ENCODE results near the gene TECPR2.

TECPR2 gene

DNA sequence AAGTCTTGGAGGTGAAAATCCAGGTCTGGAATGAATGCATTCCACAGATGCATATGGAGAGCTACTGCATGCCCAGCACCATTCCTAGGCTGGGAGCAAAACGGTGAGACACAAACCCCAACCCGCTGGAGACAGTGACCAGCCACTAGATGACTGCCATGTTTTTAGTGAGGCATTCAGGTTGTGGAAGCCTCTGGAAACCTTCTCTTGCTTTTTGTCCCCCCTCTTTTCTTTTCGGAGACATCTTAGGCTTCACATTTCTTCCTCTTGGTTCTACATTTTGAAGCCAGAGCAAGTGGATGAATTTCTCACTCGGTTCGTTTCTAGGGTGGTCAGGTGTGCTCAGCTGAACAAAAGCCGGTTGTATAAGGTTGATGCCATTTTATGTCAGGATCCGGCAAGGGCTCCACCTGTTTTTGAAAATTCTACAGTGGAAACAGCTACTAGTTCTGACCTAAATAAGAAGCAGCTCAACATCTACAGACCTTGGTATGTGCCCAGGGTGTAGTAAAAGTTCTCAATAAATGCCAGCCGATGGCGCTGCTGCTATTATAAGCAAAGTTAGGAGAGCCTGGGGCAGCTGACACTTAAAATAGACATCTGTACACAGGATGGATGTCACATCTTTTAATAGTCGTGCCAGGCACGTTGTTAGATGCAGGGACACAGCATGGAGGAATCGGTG, 45.0 kb upstream of the TECPR2 start:
- TF ChIP-seq, protein P1, sequence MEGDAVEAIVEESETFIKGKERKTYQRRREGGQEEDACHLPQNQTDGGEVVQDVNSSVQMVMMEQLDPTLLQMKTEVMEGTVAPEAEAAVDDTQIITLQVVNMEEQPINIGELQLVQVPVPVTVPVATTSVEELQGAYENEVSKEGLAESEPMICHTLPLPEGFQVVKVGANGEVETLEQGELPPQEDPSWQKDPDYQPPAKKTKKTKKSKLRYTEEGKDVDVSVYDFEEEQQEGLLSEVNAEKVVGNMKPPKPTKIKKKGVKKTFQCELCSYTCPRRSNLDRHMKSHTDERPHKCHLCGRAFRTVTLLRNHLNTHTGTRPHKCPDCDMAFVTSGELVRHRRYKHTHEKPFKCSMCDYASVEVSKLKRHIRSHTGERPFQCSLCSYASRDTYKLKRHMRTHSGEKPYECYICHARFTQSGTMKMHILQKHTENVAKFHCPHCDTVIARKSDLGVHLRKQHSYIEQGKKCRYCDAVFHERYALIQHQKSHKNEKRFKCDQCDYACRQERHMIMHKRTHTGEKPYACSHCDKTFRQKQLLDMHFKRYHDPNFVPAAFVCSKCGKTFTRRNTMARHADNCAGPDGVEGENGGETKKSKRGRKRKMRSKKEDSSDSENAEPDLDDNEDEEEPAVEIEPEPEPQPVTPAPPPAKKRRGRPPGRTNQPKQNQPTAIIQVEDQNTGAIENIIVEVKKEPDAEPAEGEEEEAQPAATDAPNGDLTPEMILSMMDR (IDR thresholded peaks at IDR 0.05; ENCODE audit: borderline replicate concordance, insufficient read depth, low read depth, low read length), result no peak

DNA sequence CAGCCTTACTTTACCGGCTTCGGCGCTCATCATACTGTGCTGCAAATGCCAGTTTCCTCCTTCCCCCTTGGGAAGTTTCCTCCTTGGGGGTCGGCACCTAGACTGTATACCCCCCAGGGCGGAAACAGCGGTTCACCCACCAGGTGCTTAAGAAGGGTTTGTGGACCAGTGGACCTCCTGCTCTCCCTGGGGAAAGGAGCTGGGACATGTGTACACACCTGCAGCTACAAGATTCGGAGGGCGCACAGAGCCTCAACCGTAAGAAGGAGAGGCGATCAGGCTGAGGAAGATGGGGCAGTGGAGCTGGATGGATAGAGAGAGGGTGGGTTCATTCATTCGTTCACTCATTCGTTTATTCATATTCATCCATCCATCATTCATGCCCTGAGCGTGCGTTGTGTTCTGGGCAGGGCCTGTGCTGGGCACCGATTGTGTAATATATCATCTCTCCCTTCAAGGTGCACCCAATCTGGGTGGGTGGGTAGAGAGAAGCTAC, 43.9 kb upstream of the TECPR2 start:
- peak overlapping the region; percentile 90 for H3K4me3 ChIP-seq (ENCODE audit: low read depth, low read length)
- TF ChIP-seq, protein P1 (IDR thresholded peaks at IDR 0.05; ENCODE audit: borderline replicate concordance, insufficient read depth, low read depth, low read length), result no peak

More for the DNA sequence above, 45.0 kb upstream of the TECPR2 start:
- H3K4me3 ChIP-seq (ENCODE audit: low read depth, low read length), result peak overlapping the region; percentile 57

DNA sequence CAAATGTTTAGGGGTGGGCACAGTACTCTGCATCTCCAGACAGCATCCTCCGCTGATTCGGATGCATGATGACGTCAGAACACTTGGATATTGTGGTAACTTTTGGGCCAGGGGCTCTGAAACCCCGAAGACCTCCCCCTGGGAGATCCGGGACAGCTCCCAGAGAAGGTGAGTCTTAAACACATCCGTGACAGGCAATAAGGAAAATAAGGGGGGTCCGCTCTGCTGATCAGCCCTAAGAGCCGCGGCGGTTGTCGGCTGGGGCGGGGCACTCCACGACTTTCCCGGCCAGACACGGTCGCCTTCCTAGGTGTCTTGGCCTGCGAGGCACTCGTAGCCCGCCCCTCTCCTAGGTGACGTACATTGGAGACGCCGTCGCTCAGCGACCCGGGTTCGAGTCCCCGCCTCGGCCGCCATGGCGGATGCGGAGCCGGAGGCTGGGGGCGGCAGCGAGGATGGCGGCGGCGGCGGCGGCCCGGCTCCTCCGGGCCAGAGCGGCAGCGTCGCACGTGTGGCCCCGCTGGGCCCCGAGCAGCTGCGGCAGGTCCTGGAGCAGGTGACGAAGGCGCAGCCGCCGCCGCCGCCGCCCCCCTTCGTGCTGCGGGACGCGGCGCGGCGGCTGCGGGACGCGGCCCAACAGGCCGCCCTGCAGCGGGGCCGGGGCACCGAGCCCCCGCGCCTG, 43.2 kb upstream of the TECPR2 start, which contains the start of gene ZNF839:
ZNF839 (plus strand) TSS at position 396 of the 682 bp plus-strand sequence; CDS start at position 416, 20 bp downstream.
- TF ChIP-seq, protein P1 (IDR thresholded peaks at IDR 0.05; ENCODE audit: borderline replicate concordance, insufficient read depth, low read depth, low read length), result no peak

DNA sequence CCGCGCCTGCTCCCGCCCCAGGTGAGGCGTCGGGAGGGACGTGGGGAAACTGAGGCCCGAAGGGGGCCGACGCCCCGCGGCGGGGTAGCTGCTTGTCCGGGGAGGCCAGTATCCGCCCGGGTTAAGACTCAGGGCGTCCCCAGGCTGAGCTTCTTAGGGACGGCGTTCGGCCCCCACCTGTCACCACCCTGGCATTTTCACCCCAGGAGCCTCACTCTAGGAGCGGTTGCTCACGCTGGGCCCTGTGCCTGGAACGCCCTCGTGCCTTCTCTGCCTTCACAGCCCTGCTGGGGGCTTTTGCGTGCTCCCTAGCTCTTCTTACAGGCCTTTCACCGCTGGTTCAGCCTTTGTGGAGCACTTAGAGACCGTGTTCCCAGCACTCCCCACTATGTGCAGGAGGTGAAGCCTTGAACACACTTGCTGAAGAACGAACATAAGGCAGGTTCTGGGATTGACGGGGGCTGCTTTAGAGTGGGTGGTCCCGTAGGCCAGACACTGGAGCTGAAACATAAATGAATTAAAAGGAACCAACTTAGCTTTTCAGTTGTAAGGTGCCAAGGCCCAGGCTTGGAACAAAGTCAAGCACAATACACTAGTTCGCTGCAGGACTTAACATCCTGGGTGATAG, 42.6 kb upstream of the TECPR2 start:
- TF ChIP-seq, protein P1 (IDR thresholded peaks at IDR 0.05; ENCODE audit: borderline replicate concordance, insufficient read depth, low read depth, low read length), result no peak
- H3K4me3 ChIP-seq (ENCODE audit: low read depth, low read length), result peak overlapping the region; percentile 90

More for the DNA sequence above, 43.2 kb upstream of the TECPR2 start, which contains the start of gene ZNF839:
- peak within 1 kb of the TSS; percentile 90 for H3K4me3 ChIP-seq (ENCODE audit: low read depth, low read length)

DNA sequence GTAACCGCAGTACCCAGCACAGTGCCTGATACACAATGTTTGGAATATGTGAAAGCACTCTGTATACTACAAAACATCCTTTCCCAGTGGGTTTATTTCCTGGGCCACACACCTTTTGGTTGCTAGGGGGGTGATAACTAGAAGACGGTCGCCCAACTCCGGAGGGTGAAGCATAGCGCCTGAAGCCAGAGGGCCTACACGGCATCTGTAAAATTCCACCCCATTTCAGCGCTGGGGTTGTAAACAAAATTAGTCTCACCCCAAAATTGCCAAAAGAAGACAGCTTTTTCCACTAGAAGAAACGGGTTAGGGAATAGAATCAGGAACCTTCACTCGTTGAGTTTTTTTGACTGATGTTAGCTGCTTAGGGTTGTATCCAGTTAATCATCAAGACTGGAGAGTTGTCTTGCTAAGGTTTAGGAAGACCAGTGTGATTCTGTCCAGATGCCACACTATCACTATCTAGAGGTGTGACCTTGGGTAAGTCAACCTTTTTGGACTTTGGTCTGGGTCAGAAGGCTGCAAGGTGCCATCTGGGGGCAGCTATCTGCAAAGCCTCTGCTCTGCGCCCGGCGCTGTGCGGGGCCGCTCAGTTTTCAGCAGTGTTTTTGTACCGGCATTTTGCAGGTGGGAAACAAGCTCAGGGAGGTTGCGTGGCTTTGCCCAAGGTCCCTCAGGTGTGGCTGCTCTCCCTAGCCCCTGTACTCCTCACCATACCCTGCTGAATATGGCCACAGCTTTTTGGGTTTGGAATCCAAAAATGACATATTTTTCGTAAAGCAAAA, 41.9 kb upstream of the TECPR2 start:
- TF ChIP-seq, protein P1 (IDR thresholded peaks at IDR 0.05; ENCODE audit: borderline replicate concordance, insufficient read depth, low read depth, low read length), result no peak
- peak overlapping the region; percentile 90 for H3K4me3 ChIP-seq (ENCODE audit: low read depth, low read length)

All from GM12875 (cell line).